Nephron (organoid): ENCODE measurements around the gene BATF3.
"Not testable (repeated sequence)": the region's sequence is repeated elsewhere in the genome, so short reads cannot be mapped to it uniquely, and the experiment has no call there.

Experiments used
- H3K27ac Mint-ChIP-seq, 3 experiments: 2 replicates each; pipeline ENCODE4 v1.8.0; 2020; ENCODE audit warnings: mixed read lengths in 3 of 3, mild to moderate bottlenecking in 2 of 3, moderate library complexity in 1 of 3
- H3K27me3 Mint-ChIP-seq: 2 replicates; pipeline ENCODE4 v1.8.0; 2021; ENCODE audit warnings: low read depth, mild to moderate bottlenecking, moderate library complexity, mixed read lengths
- H3K36me3 Mint-ChIP-seq: 2 replicates; pipeline ENCODE4 v1.8.0; 2020; ENCODE audit warnings: low read depth, mixed read lengths
- H3K4me1 Mint-ChIP-seq: 2 replicates; pipeline ENCODE4 v1.8.0; 2020; ENCODE audit warnings: mixed read lengths
- H3K4me3 Mint-ChIP-seq, 3 experiments: 2 replicates each; pipeline ENCODE4 v1.8.0; 2020; ENCODE audit warnings: mild to moderate bottlenecking in 3 of 3, mixed read lengths in 3 of 3, moderate library complexity in 2 of 3
- H3K9me3 Mint-ChIP-seq: 2 replicates; pipeline ENCODE4 v1.8.0; 2020; ENCODE audit warnings: mixed read lengths
- CTCF ChIP-seq, 3 experiments: fragments of 200-600 bp; sonication (generic); IDR thresholded peaks; one replicate each; pipeline ENCODE4 v1.5.0; 2021; ENCODE audit warnings: antibody characterized with exemption in 3 of 3; ENCODE audit not compliant: unreplicated experiment in 3 of 3

Gene BATF3

GRCh38 chr1:212712451-212713303 is 13.0 kb upstream of the BATF3 start:
- TF ChIP-seq CTCF (IDR thresholded peaks at IDR 0.05; ENCODE audit: unreplicated experiment in 3 of 3) = no peak

DNA sequence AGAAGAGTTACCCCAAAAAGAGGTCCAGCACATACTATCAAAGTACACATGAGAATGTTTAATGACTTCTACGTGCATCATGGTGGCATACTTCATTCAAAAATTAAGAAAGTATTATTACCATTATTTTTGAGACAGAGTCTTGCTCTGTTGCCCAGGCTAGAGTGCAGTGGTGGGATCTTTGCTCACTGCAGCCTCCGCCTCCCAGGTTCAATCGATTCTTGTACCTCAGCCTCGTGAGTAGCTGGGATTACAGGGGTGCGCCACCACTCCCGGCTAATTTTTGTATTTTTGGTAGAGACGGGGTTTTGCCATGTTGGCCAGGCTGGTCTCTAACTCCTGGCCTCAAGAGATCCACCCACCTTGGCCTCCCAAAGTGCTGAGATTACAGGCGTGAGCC is 12.3 kb upstream of the BATF3 start:
- H3K4me1 Mint-ChIP-seq, H3K9me3 Mint-ChIP-seq: not testable (repeated sequence)

More at GRCh38 chr1:212712451-212713303, 13.0 kb upstream of the BATF3 start:
- Mint-ChIP-seq H3K4me1 (no peaks in the 10 kb centered on the region), H3K9me3 (no peaks in the 10 kb centered on the region), H3K27ac (no peak overlapping the region), H3K36me3 (no peaks in the 10 kb centered on the region), H3K4me3 (no peak overlapping the region), H3K27me3 (no peaks in the 10 kb centered on the region)

GRCh38 chr1:212710566-212710965 is 10.9 kb upstream of the BATF3 start:
- Mint-ChIP-seq H3K27me3 (no peaks in the 10 kb centered on the region), H3K36me3 (no peaks in the 10 kb centered on the region), H3K27ac (no peak overlapping the region), H3K4me1 (no peaks in the 10 kb centered on the region), H3K4me3 (no peak overlapping the region), H3K9me3 (no peaks in the 10 kb centered on the region)
- TF ChIP-seq CTCF (IDR thresholded peaks at IDR 0.05; ENCODE audit: unreplicated experiment in 3 of 3) = no peak

More for the DNA sequence above, 12.3 kb upstream of the BATF3 start:
- H3K27ac Mint-ChIP-seq, H3K36me3 Mint-ChIP-seq, H3K4me3 Mint-ChIP-seq, H3K27me3 Mint-ChIP-seq: not testable (repeated sequence)

- no peak for TF ChIP-seq CTCF (IDR thresholded peaks at IDR 0.05; ENCODE audit: unreplicated experiment in 3 of 3)
- H3K36me3 Mint-ChIP-seq = no peaks in the 10 kb centered on the region
- H3K9me3 Mint-ChIP-seq = no peaks in the 10 kb centered on the region
- peaks cover 41% of the 10 kb centered on the region for H3K27me3 Mint-ChIP-seq
- no peak overlapping the region for H3K27ac Mint-ChIP-seq
- peaks cover 9% of the 10 kb centered on the region for H3K4me1 Mint-ChIP-seq
- H3K4me3 Mint-ChIP-seq = no peak overlapping the region
Observed at GRCh38 chr1:212703991-212704564, 4.4 kb upstream of the BATF3 start.

GRCh38 chr1:212702672-212703071 is 3.0 kb upstream of the BATF3 start:
- H3K9me3 Mint-ChIP-seq = no peaks in the 10 kb centered on the region
- no peak overlapping the region for H3K27ac Mint-ChIP-seq
- no peaks in the 10 kb centered on the region for H3K36me3 Mint-ChIP-seq
- H3K27me3 Mint-ChIP-seq = peaks cover 55% of the 10 kb centered on the region
- TF ChIP-seq CTCF (IDR thresholded peaks at IDR 0.05; ENCODE audit: unreplicated experiment in 3 of 3) = no peak
- H3K4me3 Mint-ChIP-seq = no peak overlapping the region
- H3K4me1 Mint-ChIP-seq = peaks cover 14% of the 10 kb centered on the region

- Mint-ChIP-seq H3K4me3 (no peak overlapping the region), H3K27me3 (peaks cover 63% of the 10 kb centered on the region), H3K4me1 (peaks cover 14% of the 10 kb centered on the region), H3K9me3 (no peaks in the 10 kb centered on the region), H3K27ac (no peak overlapping the region), H3K36me3 (no peaks in the 10 kb centered on the region)
- no peak for TF ChIP-seq CTCF (IDR thresholded peaks at IDR 0.05; ENCODE audit: unreplicated experiment in 3 of 3)
Observed at GRCh38 chr1:212701910-212702309, 2.3 kb upstream of the BATF3 start.
